AG10803 (cell line): ENCODE results near the gene NADK.
"Not testable (repeated sequence)": the region's sequence is repeated elsewhere in the genome, so short reads cannot be mapped to it uniquely, and the experiment has no call there.

Source experiments
- DNase-seq: peaks from one replicate; pipeline ENCODE4 v3.0.0; 2010; ENCODE audit warnings: low read depth
- H3K4me3 ChIP-seq: 2 replicates; pipeline ENCODE4 v1.5.1; 2011; ENCODE audit warnings: mild to moderate bottlenecking, low read length, control low read depth
- CTCF ChIP-seq: conservative IDR thresholded peaks from 2 replicates; pipeline ENCODE4 v1.5.1; 2011; ENCODE audit warnings: mild to moderate bottlenecking, low read length, control low read depth, inconsistent platforms

The NADK gene

DNA sequence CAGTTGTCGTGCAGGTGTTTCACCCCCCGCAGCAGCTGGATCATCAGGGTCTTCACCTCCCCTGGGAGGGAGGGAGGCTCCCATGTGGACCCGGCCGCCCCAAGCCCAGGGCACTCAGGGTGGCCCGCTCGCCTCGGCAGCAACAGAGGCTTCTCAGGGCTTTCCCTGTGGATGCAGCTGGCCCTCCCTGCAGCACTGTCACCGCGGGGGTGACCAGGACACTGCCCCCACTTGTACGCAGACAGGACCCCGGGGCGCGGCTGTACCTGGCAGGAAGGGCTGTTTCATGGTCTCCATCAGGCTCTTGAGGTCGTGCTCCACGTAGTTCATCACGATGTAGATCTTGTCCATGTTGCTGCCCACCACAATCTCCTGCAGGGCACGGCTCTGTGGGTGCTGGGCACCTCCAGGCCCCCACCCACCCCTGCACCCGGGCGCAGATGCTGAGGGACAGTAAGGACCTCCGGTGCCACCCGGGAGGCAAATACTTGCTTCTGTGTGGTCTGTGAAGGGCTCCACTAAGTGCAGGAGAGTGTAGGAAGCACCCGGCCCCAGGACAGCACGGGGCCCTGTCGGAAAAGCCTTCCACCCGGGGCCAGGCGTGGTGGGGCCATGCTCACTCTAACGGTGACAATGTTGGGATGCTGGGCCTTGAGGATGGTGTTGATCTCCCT lies 73.8 kb downstream of the NADK start:
- H3K4me3 ChIP-seq, DNase-seq: not testable (repeated sequence)

- no peak for DNase-seq
- H3K4me3 ChIP-seq, result no peak overlapping the region
- no peak for TF ChIP-seq CTCF
These were observed 74.5 kb downstream of the NADK start for GRCh38 chr1:1703796-1704195.

GRCh38 chr1:1702506-1702905 lies 75.8 kb downstream of the NADK start:
- H3K4me3 ChIP-seq, DNase-seq: not testable (repeated sequence)
